GM12878 (cell line): Measurements from ENCODE around the gene IRX5. TPM values are rescaled to one million over a fixed set of nuclear protein-coding genes. Genes with fewer than 3 reads are reported as not detected.

ENCODE experiments used
- ATAC-seq: fragments of 200-7000 bp; cut with Tn5 transposase; 3 replicates; pipeline ENCODE4 v1.9.1; 2020; ENCODE audit warnings: mild to moderate bottlenecking, moderate library complexity
- BruUV-seq: library from RNA; stranded (reverse); fragments of 400-500 nt; replicated peaks from 2 replicates; lab custom pipeline; 2021; lab: Mats Ljungman, UMichigan
- CTCF ChIA-PET: fragments of 300-600 bp; sonication (Branson Sonifier 250); formaldehyde crosslinking; extraction: SDS; loops from one replicate; lab custom pipeline; 2021; ENCODE audit warnings: inconsistent platforms; lab: Yijun Ruan, JAX
- POLR2A ChIA-PET: fragments of 350-600 bp; formaldehyde crosslinking; extraction: SDS; loops from one replicate; lab custom pipeline; 2021; ENCODE audit warnings: inconsistent platforms; lab: Charles Lee
- RAD21 ChIA-PET: fragments of 300-600 bp; sonication (Branson Sonifier 250); formaldehyde crosslinking; loops from one replicate; lab custom pipeline; 2023; ENCODE audit warnings: antibody characterized with exemption; ENCODE audit not compliant: unreplicated experiment; lab: Charles Lee
- SMC1A ChIA-PET: fragments of 300-600 bp; sonication (Branson Sonifier 250); formaldehyde crosslinking; loops from one replicate; lab custom pipeline; 2023; ENCODE audit not compliant: unreplicated experiment, uncharacterized antibody; lab: Charles Lee
- DNase-seq: peaks from one replicate; pipeline ENCODE4 v3.0.0-alpha.2; 2011; ENCODE audit warnings: low read depth, low spot score
- FAIRE-seq: peaks from 3 replicates; lab custom pipeline; 2011; peaks lifted over from hg19 to GRCh38; lab: Jason Lieb, UNC
- H2AFZ ChIP-seq: 2 replicates; pipeline ENCODE4 v1.6.0; 2011; ENCODE audit warnings: low read depth, low read length, control low read depth; ENCODE audit not compliant: control insufficient read depth
- H3K27ac ChIP-seq: 2 replicates; pipeline ENCODE4 v1.5.1; 2011; ENCODE audit warnings: control low read depth; ENCODE audit not compliant: control insufficient read depth, insufficient read depth
- H3K27me3 ChIP-seq, 2 experiments: replicated peaks in 1 of 2; 2 replicates each; pipeline versions ENCODE4 v1.6.0 to v1.6.1; 2011; ENCODE audit warnings: low read length in 1 of 2; ENCODE audit not compliant: control insufficient read depth in 2 of 2, insufficient read depth in 2 of 2
- H3K36me3 ChIP-seq, 2 experiments: 2 replicates each; pipeline ENCODE4 v1.5.1; 2011; ENCODE audit warnings: low read length in 1 of 2; ENCODE audit not compliant: control insufficient read depth in 2 of 2, insufficient read depth in 2 of 2
- H3K4me1 ChIP-seq: 2 replicates; pipeline ENCODE4 v1.6.1; 2011; ENCODE audit warnings: mild to moderate bottlenecking, low read length, moderate library complexity, mixed read lengths; ENCODE audit not compliant: control insufficient read depth, insufficient read depth
- H3K4me2 ChIP-seq: 2 replicates; pipeline ENCODE4 v1.6.0; 2011; ENCODE audit warnings: control low read depth; ENCODE audit not compliant: control insufficient read depth, insufficient read depth
- H3K4me3 ChIP-seq: fragments of 200-600 bp; sonication (generic); 2 replicates; pipeline ENCODE4 v1.5.1; 2016
- H3K79me2 ChIP-seq: 2 replicates; pipeline ENCODE4 v1.6.0; 2011; ENCODE audit warnings: low read length; ENCODE audit not compliant: control insufficient read depth, insufficient read depth
- H3K9ac ChIP-seq: 2 replicates; pipeline ENCODE4 v1.8.0; 2011; ENCODE audit warnings: low read length, control low read depth, mixed read lengths; ENCODE audit not compliant: control insufficient read depth, insufficient read depth
- H3K9me3 ChIP-seq: replicated peaks from 3 replicates; pipeline ENCODE4 v1.5.1; 2011; ENCODE audit warnings: mild to moderate bottlenecking, low read length; ENCODE audit not compliant: control insufficient read depth, insufficient read depth
- H4K20me1 ChIP-seq: 2 replicates; pipeline ENCODE4 v1.6.0; 2011; ENCODE audit not compliant: control insufficient read depth, insufficient read depth
- HDGF ChIP-seq: fragments of 450-650 bp; IDR thresholded peaks from 2 replicates; pipeline ENCODE4 v1.6.1; 2016; ENCODE audit warnings: antibody characterized with exemption
- KLF5 ChIP-seq: fragments of 450-650 bp; IDR thresholded peaks from 2 replicates; pipeline ENCODE4 v1.6.1; 2014; ENCODE audit warnings: mild to moderate bottlenecking; ENCODE audit not compliant: partially characterized antibody
- LARP7 ChIP-seq: fragments of 450-650 bp; IDR thresholded peaks from 2 replicates; pipeline ENCODE4 v1.6.1; 2017; ENCODE audit warnings: mild to moderate bottlenecking
- POLR2AphosphoS2 ChIP-seq: IDR thresholded peaks from 2 replicates; pipeline ENCODE4 v1.6.1; 2011; ENCODE audit warnings: low read depth, mild to moderate bottlenecking, low read length, improper control_type of control experiment, moderate library complexity
- RAD21 ChIP-seq: IDR thresholded peaks from 2 replicates; pipeline ENCODE4 v1.6.1; 2011; ENCODE audit warnings: mild to moderate bottlenecking, low read depth, low read length, moderate library complexity; ENCODE audit not compliant: insufficient read depth
- SMAD1 ChIP-seq: fragments of 450-650 bp; IDR thresholded peaks from 2 replicates; pipeline ENCODE4 v1.6.1; 2018; ENCODE audit warnings: mild to moderate bottlenecking, low read depth; ENCODE audit not compliant: partially characterized antibody
- YY1 ChIP-seq: IDR thresholded peaks from 2 replicates; pipeline ENCODE4 v1.6.1; 2011; ENCODE audit warnings: low read depth, mild to moderate bottlenecking, low read length
- WGBS: methylation state at CpG from one replicate; pipeline ENCODE4 v1.1.6; 2016; ENCODE audit warnings: low lambda C conversion rate; ENCODE audit not compliant: insufficient replicate concordance, insufficient coverage; ENCODE audit errors: missing lambda C conversion rate; 5-methylcytosine and 5-hydroxymethylcytosine counted together
- in situ Hi-C: fragments of 300-500 bp; cut with MboI; formaldehyde crosslinking; loops from 9 replicates; pipeline ENCODE4 v1.14.3; 2018; ENCODE audit warnings: mixed read lengths
- intact Hi-C: fragments of 100-400 bp; cut with micrococcal nuclease; formaldehyde crosslinking; loops from one replicate; pipeline ENCODE4 v1.14.2; 2022; ENCODE audit not compliant: unreplicated experiment
- polyA plus RNA-seq, 11 experiments: library from polyadenylated mRNA; depleted of rRNA in 4 of 11; unstranded in 6 of 11; stranded (reverse) in 5 of 11; fragments of >200 nt; fragmentation: Nextera tagmentation in 4 of 11; fragmentation: Illumina TruSeq in 1 of 11; extraction: Ambion mirVana in 4 of 11; extraction: Trizol in 1 of 11; gene quantifications; 1 replicate in 1 of 11; 2 replicates in 10 of 11; pipeline versions ENCODE4 v1.2.1 to v1.2.3, GENCODE V29; 2011 to 2016; ENCODE audit warnings: inconsistent platforms in 2 of 11, missing spikeins in 2 of 11, low read depth in 1 of 11
- total RNA-seq, 4 experiments: library from RNA; depleted of rRNA in 3 of 4; stranded (reverse); fragments of >200 nt in 3 of 4; fragmentation: Illumina TruSeq in 1 of 4; extraction: Trizol in 1 of 4; gene quantifications; 2 replicates each; pipeline versions ENCODE4 v1.2.1 to v1.2.3, GENCODE V29; 2013 to 2021
- TF ChIP-seq, protein P1 (sequence below): fragments of 450-650 bp; IDR thresholded peaks from 2 replicates; pipeline ENCODE4 v1.6.1; 2017; ENCODE audit warnings: mild to moderate bottlenecking, moderate library complexity
- TF ChIP-seq, protein P2 (sequence below): fragments of 450-650 bp; IDR thresholded peaks from 2 replicates; pipeline ENCODE4 v1.6.1; 2016; ENCODE audit warnings: mild to moderate bottlenecking
- TF ChIP-seq, protein P3 (sequence below): IDR thresholded peaks from 2 replicates; pipeline ENCODE4 v1.6.1; 2011; ENCODE audit warnings: borderline replicate concordance, low read depth, mild to moderate bottlenecking, moderate library complexity, mixed read lengths, low read length; ENCODE audit not compliant: insufficient read depth; ENCODE audit errors: extremely low read length
- TF ChIP-seq, protein P4 (sequence below): fragments of 450-650 bp; IDR thresholded peaks from 2 replicates; pipeline ENCODE4 v1.6.1; 2017; ENCODE audit warnings: mild to moderate bottlenecking, moderate library complexity

The IRX5 gene
- total and polyA plus RNA-seq, 10 of the 15 experiments (the other 5 are each of a cell fraction or from before 2014, with no cell fraction given) = 0.08 TPM; not detected in 9

DNA sequence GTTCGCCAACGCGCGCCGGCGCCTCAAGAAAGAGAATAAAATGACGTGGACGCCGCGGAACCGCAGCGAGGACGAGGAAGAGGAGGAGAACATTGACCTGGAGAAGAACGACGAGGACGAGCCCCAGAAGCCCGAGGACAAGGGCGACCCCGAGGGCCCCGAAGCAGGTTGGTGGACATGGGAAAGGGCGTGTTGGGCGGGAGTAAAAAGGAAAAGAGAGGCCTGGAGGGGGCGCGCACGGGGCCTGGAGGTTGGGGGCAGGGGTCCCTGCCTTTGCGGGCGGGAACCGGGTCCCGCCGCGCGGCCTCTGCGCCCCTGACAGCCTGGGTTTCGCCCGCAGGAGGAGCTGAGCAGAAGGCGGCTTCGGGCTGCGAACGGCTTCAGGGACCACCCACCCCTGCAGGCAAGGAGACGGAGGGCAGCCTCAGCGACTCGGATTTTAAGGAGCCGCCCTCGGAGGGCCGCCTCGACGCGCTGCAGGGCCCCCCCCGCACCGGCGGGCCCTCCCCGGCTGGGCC is 2.1 kb downstream of the IRX5 start (continued):
- TF ChIP-seq, protein P1, sequence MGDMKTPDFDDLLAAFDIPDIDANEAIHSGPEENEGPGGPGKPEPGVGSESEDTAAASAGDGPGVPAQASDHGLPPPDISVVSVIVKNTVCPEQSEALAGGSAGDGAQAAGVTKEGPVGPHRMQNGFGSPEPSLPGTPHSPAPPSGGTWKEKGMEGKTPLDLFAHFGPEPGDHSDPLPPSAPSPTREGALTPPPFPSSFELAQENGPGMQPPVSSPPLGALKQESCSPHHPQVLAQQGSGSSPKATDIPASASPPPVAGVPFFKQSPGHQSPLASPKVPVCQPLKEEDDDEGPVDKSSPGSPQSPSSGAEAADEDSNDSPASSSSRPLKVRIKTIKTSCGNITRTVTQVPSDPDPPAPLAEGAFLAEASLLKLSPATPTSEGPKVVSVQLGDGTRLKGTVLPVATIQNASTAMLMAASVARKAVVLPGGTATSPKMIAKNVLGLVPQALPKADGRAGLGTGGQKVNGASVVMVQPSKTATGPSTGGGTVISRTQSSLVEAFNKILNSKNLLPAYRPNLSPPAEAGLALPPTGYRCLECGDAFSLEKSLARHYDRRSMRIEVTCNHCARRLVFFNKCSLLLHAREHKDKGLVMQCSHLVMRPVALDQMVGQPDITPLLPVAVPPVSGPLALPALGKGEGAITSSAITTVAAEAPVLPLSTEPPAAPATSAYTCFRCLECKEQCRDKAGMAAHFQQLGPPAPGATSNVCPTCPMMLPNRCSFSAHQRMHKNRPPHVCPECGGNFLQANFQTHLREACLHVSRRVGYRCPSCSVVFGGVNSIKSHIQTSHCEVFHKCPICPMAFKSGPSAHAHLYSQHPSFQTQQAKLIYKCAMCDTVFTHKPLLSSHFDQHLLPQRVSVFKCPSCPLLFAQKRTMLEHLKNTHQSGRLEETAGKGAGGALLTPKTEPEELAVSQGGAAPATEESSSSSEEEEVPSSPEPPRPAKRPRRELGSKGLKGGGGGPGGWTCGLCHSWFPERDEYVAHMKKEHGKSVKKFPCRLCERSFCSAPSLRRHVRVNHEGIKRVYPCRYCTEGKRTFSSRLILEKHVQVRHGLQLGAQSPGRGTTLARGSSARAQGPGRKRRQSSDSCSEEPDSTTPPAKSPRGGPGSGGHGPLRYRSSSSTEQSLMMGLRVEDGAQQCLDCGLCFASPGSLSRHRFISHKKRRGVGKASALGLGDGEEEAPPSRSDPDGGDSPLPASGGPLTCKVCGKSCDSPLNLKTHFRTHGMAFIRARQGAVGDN = no peak
- TF ChIP-seq POLR2AphosphoS2 = no peak
- TF ChIP-seq, protein P2, sequence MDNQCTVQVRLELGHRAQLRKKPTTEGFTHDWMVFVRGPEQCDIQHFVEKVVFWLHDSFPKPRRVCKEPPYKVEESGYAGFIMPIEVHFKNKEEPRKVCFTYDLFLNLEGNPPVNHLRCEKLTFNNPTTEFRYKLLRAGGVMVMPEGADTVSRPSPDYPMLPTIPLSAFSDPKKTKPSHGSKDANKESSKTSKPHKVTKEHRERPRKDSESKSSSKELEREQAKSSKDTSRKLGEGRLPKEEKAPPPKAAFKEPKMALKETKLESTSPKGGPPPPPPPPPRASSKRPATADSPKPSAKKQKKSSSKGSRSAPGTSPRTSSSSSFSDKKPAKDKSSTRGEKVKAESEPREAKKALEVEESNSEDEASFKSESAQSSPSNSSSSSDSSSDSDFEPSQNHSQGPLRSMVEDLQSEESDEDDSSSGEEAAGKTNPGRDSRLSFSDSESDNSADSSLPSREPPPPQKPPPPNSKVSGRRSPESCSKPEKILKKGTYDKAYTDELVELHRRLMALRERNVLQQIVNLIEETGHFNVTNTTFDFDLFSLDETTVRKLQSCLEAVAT = no peak
- TF ChIP-seq RAD21 = no peak

DNA sequence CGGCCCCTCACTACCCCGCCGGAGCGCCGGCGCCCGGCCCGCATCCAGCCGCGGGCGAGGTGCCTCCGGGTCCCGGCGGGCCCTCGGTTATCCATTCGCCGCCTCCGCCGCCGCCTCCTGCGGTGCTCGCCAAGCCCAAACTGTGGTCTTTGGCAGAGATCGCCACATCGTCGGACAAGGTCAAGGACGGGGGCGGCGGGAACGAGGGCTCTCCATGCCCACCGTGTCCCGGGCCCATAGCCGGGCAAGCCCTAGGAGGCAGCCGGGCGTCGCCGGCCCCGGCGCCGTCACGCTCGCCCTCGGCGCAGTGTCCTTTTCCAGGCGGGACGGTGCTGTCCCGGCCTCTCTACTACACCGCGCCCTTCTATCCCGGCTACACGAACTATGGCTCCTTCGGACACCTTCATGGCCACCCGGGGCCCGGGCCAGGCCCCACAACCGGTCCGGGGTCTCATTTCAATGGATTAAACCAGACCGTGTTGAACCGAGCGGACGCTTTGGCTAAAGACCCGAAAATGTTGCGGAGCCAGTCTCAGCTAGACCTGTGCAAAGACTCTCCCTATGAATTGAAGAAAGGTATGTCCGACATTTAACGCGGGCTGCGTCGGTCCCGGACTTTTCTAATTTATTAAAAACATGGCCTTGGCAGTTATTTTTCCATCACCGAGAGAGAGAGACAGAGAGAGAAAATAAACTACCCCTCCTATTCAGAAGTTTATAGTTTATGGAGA is 2.8 kb downstream of the IRX5 start:
- RAD21 ChIA-PET = no interaction called here
- no peaks in the 10 kb centered on the region for H3K36me3 ChIP-seq
- peaks cover 6% of the 10 kb centered on the region; the same call in 2 of the 3 replicates for H3K9me3 ChIP-seq
- no peak overlapping the region for H3K4me2 ChIP-seq
- in situ Hi-C loops = no loop called here
- H2AFZ ChIP-seq = no peak overlapping the region
- no peak overlapping the region for H3K4me3 ChIP-seq
- SMC1A ChIA-PET = no interaction called here
- H3K9ac ChIP-seq = no peak overlapping the region
- intact Hi-C loops = no loop called here
- POLR2A ChIA-PET = no interaction called here
- H3K79me2 ChIP-seq = no peaks in the 10 kb centered on the region
- no peak for DNase-seq
- WGBS = 63% methylated on average over 48 of the region's 68 CpGs
- no TSS peak for BruUV-seq
- H3K27ac ChIP-seq = no peak overlapping the region
- ATAC-seq = no peak
- H3K27me3 ChIP-seq = peaks cover 5 to 37% of the 10 kb centered on the region in 2 experiments
- CTCF ChIA-PET = no interaction called here
- H3K4me1 ChIP-seq = peaks cover 3% of the 10 kb centered on the region
- no peak for FAIRE-seq
- H4K20me1 ChIP-seq = no peaks in the 10 kb centered on the region
- TF ChIP-seq HDGF (no peak), LARP7 (no peak), SMAD1 (no peak), KLF5 (no peak), YY1 (no peak)
- TF ChIP-seq, protein P3, sequence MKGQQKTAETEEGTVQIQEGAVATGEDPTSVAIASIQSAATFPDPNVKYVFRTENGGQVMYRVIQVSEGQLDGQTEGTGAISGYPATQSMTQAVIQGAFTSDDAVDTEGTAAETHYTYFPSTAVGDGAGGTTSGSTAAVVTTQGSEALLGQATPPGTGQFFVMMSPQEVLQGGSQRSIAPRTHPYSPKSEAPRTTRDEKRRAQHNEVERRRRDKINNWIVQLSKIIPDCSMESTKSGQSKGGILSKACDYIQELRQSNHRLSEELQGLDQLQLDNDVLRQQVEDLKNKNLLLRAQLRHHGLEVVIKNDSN = no peak
- TF ChIP-seq, protein P4, sequence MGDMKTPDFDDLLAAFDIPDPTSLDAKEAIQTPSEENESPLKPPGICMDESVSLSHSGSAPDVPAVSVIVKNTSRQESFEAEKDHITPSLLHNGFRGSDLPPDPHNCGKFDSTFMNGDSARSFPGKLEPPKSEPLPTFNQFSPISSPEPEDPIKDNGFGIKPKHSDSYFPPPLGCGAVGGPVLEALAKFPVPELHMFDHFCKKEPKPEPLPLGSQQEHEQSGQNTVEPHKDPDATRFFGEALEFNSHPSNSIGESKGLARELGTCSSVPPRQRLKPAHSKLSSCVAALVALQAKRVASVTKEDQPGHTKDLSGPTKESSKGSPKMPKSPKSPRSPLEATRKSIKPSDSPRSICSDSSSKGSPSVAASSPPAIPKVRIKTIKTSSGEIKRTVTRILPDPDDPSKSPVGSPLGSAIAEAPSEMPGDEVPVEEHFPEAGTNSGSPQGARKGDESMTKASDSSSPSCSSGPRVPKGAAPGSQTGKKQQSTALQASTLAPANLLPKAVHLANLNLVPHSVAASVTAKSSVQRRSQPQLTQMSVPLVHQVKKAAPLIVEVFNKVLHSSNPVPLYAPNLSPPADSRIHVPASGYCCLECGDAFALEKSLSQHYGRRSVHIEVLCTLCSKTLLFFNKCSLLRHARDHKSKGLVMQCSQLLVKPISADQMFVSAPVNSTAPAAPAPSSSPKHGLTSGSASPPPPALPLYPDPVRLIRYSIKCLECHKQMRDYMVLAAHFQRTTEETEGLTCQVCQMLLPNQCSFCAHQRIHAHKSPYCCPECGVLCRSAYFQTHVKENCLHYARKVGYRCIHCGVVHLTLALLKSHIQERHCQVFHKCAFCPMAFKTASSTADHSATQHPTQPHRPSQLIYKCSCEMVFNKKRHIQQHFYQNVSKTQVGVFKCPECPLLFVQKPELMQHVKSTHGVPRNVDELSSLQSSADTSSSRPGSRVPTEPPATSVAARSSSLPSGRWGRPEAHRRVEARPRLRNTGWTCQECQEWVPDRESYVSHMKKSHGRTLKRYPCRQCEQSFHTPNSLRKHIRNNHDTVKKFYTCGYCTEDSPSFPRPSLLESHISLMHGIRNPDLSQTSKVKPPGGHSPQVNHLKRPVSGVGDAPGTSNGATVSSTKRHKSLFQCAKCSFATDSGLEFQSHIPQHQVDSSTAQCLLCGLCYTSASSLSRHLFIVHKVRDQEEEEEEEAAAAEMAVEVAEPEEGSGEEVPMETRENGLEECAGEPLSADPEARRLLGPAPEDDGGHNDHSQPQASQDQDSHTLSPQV = no peak
